HepG2 (cell line): Measurements from ENCODE around the gene THRB. TPM values are rescaled to one million over a fixed set of nuclear protein-coding genes. Genes with fewer than 3 reads are reported as not detected.

Source experiments
- FOXA3 ChIP-seq: IDR thresholded peaks from 2 replicates; pipeline ENCODE4 v1.6.1; 2016; ENCODE audit warnings: missing genetic modification reagents, missing compliant biosample characterization
- MTA1 ChIP-seq: sonication (generic); formaldehyde crosslinking; IDR thresholded peaks from 2 replicates; pipeline ENCODE4 v1.4.0; 2020; ENCODE audit warnings: missing genetic modification reagents, mild to moderate bottlenecking, borderline replicate concordance
- NR3C1 ChIP-seq: sonication (generic); formaldehyde crosslinking; IDR thresholded peaks from 2 replicates; pipeline ENCODE4 v1.4.0; 2020; ENCODE audit warnings: missing genetic modification reagents
- ZFP36L1 ChIP-seq: sonication (generic); formaldehyde crosslinking; IDR thresholded peaks from 2 replicates; pipeline ENCODE4 v1.8.0; 2022; ENCODE audit warnings: mild to moderate bottlenecking, missing genetic modification reagents, moderate library complexity
- ZHX2 ChIP-seq, 2 experiments: sonication (generic) in 1 of 2; formaldehyde crosslinking in 1 of 2; IDR thresholded peaks; 2 replicates each; pipeline versions ENCODE4 v1.6.1 to v1.9.0; 2014 to 2022; ENCODE audit warnings: antibody characterized with exemption in 1 of 2, borderline replicate concordance in 1 of 2, inconsistent platforms in 1 of 2, low read depth in 1 of 2, missing genetic modification reagents in 1 of 2
- ZNF205 ChIP-seq: IDR thresholded peaks from 2 replicates; pipeline ENCODE4 v1.6.1; 2018; ENCODE audit warnings: missing biosample characterization, missing genetic modification reagents
- ZNF644 ChIP-seq: IDR thresholded peaks from 2 replicates; pipeline ENCODE4 v1.6.1; 2016; ENCODE audit warnings: low read depth
- ZNF841 ChIP-seq: sonication (generic); formaldehyde crosslinking; IDR thresholded peaks from 2 replicates; pipeline ENCODE4 v1.8.1; 2023; ENCODE audit warnings: missing genetic modification reagents, borderline replicate concordance
- polyA plus RNA-seq, 8 experiments: library from polyadenylated mRNA; depleted of rRNA in 3 of 8; stranded (reverse) in 7 of 8; unstranded in 1 of 8; fragments of >200 nt; fragmentation: Illumina TruSeq in 4 of 8; extraction: Trizol in 4 of 8; gene quantifications; 2 replicates each; pipeline versions ENCODE4 v1.2.1 to v1.2.3, GENCODE V29; 2011 to 2016; ENCODE audit warnings: low read depth in 4 of 8, missing spikeins in 1 of 8, mixed read lengths in 1 of 8; ENCODE audit not compliant: insufficient read depth in 1 of 8
- total RNA-seq, 5 experiments: library from RNA; depleted of rRNA; stranded (reverse); fragments of >200 nt; fragmentation: Illumina TruSeq; extraction: Trizol; gene quantifications; 2 replicates each; pipeline ENCODE4 v1.2.3, GENCODE V29; 2016; ENCODE audit warnings: low read depth in 1 of 5
- TF ChIP-seq, protein P1 (sequence below): sonication (generic); formaldehyde crosslinking; IDR thresholded peaks from 2 replicates; pipeline ENCODE4 v1.4.0; 2020; ENCODE audit warnings: missing genetic modification reagents

The THRB gene
- total and polyA plus RNA-seq, 2 of the 13 experiments (the other 11 are each of a cell fraction or from before 2014, with no cell fraction given) = 4.7 to 22.7 TPM

DNA sequence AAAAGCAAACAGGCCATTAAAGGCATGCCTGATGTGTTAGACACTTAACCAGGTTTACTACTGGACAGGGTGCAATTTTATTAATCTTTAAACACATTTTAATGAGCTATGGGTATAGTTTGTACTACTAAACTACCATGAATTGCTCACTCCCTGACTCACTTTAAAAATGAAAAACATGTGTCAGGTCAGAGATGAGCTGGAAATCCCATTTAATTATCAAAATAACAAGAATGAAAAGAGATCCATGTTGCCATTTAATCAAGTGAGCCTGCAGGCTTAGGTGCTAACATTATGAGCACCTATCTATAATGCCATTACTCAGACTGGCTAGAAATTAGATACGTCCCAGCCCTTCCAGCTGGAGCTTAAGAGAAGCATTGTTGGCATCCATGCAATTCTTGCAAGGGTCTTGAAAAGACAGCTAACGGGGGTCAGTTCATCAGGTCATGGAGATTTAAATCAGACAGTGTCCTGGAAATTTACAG is 224.4 kb downstream of the THRB start (continued):
- TF ChIP-seq MTA1 (CRISPR knock-in tag) = no peak
- TF ChIP-seq ZNF205 (CRISPR knock-in tag) = no peak
- TF ChIP-seq, protein P1, sequence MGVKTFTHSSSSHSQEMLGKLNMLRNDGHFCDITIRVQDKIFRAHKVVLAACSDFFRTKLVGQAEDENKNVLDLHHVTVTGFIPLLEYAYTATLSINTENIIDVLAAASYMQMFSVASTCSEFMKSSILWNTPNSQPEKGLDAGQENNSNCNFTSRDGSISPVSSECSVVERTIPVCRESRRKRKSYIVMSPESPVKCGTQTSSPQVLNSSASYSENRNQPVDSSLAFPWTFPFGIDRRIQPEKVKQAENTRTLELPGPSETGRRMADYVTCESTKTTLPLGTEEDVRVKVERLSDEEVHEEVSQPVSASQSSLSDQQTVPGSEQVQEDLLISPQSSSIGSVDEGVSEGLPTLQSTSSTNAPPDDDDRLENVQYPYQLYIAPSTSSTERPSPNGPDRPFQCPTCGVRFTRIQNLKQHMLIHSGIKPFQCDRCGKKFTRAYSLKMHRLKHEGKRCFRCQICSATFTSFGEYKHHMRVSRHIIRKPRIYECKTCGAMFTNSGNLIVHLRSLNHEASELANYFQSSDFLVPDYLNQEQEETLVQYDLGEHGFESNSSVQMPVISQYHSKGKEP (CRISPR knock-in tag) = no peak
- no peak for TF ChIP-seq ZHX2 (IDR thresholded peaks at IDR 0.05; ENCODE audit: low read depth)
- TF ChIP-seq ZHX2 (CRISPR knock-in tag; IDR thresholded peaks at IDR 0.05; ENCODE audit: borderline replicate concordance) = no peak
- TF ChIP-seq FOXA3 = no peak
- TF ChIP-seq ZFP36L1 (CRISPR knock-in tag) = no peak
- no peak for TF ChIP-seq ZNF841 (CRISPR knock-in tag)
- no peak for TF ChIP-seq NR3C1
- TF ChIP-seq ZNF644 (CRISPR knock-in tag) = no peak
